Progenitor cell of endocrine pancreas (in vitro differentiated cells): ENCODE data around the gene NDRG2. TPM values are rescaled to one million over a fixed set of nuclear protein-coding genes. Genes with fewer than 3 reads are reported as not detected.

ENCODE experiments used
- DNase-seq: peaks from one replicate; pipeline ENCODE4 v3.0.0; 2021; ENCODE audit warnings: low spot score; ENCODE audit not compliant: unreplicated experiment
- H3K27ac Mint-ChIP-seq: 2 replicates; pipeline ENCODE4 v1.8.0; 2021; ENCODE audit warnings: mild to moderate bottlenecking, moderate library complexity, mixed read lengths
- H3K27me3 Mint-ChIP-seq: 2 replicates; pipeline ENCODE4 v1.8.0; 2021; ENCODE audit warnings: mixed read lengths
- H3K36me3 Mint-ChIP-seq: 2 replicates; pipeline ENCODE4 v1.8.0; 2022; ENCODE audit warnings: mixed read lengths; ENCODE audit not compliant: insufficient read depth
- H3K4me1 Mint-ChIP-seq: 2 replicates; pipeline ENCODE4 v1.8.0; 2021; ENCODE audit warnings: low read depth, mixed read lengths
- H3K4me3 Mint-ChIP-seq: 2 replicates; pipeline ENCODE4 v1.8.0; 2021; ENCODE audit warnings: low read depth, mild to moderate bottlenecking, moderate library complexity, mixed read lengths
- H3K9me3 Mint-ChIP-seq: 2 replicates; pipeline ENCODE4 v1.8.0; 2021; ENCODE audit warnings: low read depth, mixed read lengths
- total RNA-seq: library from RNA; stranded (reverse); gene quantifications from 2 replicates; pipeline ENCODE4 v1.2.1, GENCODE V29; 2021
- TF ChIP-seq, protein P1 (sequence below): fragments of 200-600 bp; sonication (generic); IDR thresholded peaks from one replicate; pipeline ENCODE4 v1.5.0; 2021; ENCODE audit warnings: antibody characterized with exemption, mild to moderate bottlenecking; ENCODE audit not compliant: unreplicated experiment

The NDRG2 gene
- total RNA-seq, 1 donor from 2014 or later = 61.5 TPM

DNA sequence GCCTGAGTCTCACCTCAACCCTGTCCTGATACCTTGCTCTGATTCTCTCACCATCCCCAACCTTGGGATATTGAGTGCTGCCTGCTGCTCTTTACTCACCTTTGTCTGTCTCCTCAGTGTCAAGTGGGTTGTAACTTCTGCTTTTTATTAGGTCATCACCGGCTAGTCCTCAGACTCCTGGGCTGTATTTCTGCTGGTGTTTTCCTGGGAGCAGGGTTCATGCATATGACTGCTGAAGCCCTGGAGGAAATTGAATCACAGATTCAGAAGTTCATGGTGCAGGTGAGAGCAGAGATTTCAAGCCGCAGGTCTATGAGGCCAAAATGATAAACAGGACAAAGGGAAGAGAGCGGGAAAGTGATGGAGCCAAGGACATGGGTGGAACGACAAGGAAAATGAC is 25.3 kb downstream of the NDRG2 start:
- no peak overlapping the region for H3K4me3 Mint-ChIP-seq
- peaks cover 3% of the 10 kb centered on the region for H3K27me3 Mint-ChIP-seq
- DNase-seq = no peak
- H3K9me3 Mint-ChIP-seq = no peaks in the 10 kb centered on the region
- TF ChIP-seq, protein P1, sequence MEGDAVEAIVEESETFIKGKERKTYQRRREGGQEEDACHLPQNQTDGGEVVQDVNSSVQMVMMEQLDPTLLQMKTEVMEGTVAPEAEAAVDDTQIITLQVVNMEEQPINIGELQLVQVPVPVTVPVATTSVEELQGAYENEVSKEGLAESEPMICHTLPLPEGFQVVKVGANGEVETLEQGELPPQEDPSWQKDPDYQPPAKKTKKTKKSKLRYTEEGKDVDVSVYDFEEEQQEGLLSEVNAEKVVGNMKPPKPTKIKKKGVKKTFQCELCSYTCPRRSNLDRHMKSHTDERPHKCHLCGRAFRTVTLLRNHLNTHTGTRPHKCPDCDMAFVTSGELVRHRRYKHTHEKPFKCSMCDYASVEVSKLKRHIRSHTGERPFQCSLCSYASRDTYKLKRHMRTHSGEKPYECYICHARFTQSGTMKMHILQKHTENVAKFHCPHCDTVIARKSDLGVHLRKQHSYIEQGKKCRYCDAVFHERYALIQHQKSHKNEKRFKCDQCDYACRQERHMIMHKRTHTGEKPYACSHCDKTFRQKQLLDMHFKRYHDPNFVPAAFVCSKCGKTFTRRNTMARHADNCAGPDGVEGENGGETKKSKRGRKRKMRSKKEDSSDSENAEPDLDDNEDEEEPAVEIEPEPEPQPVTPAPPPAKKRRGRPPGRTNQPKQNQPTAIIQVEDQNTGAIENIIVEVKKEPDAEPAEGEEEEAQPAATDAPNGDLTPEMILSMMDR = no peak
- peaks cover 11% of the 10 kb centered on the region for H3K36me3 Mint-ChIP-seq
- H3K4me1 Mint-ChIP-seq = peaks cover 30% of the 10 kb centered on the region
- no peak overlapping the region for H3K27ac Mint-ChIP-seq

GRCh38 chr14:20998674-20999366 is 26.0 kb downstream of the NDRG2 start, which contains the start of gene SLC39A2:
Gene SLC39A2, plus strand, starts transcription at chr14:20999293. Its CDS starts 154 bp downstream, at chr14:20999447.
- H3K27ac Mint-ChIP-seq = peak within 1 kb of the TSS; percentile 87
- DNase-seq = no peak
- H3K36me3 Mint-ChIP-seq = peaks cover 12% of the 10 kb centered on the region
- peaks cover 3% of the 10 kb centered on the region for H3K27me3 Mint-ChIP-seq
- peak within 1 kb of the TSS; percentile 4 for H3K4me3 Mint-ChIP-seq
- peaks cover 26% of the 10 kb centered on the region for H3K4me1 Mint-ChIP-seq
- TF ChIP-seq, protein P1 = no peak
- H3K9me3 Mint-ChIP-seq = no peaks in the 10 kb centered on the region

GRCh38 chr14:20998139-20998538 is 26.7 kb downstream of the NDRG2 start:
- Mint-ChIP-seq H3K4me3 (peak overlapping the region; percentile 4), H3K4me1 (peaks cover 25% of the 10 kb centered on the region), H3K27me3 (peaks cover 3% of the 10 kb centered on the region), H3K27ac (peak overlapping the region; percentile 87), H3K36me3 (peaks cover 14% of the 10 kb centered on the region), H3K9me3 (no peaks in the 10 kb centered on the region)
- DNase-seq = no peak
- TF ChIP-seq, protein P1 = no peak

DNA sequence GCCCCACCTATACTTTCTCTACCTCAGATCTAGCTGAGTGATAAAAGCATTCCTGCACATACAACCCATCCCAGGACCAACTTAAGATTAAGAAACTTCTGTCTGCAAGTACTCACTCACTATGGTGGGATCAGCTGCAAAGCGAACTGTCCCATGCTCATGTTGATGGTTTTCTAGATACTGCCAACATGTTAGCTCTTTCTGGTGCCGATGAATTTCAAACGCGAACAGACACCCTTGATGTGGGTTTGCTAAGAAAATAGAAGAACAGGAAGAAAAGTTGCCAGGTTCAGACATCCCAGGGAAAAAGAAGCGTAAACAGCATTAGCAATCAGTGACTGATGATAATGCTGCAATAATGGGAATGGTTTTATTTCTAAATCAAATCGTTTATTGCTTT is 27.3 kb downstream of the NDRG2 start:
- Mint-ChIP-seq H3K9me3 (no peaks in the 10 kb centered on the region), H3K27ac (peak overlapping the region; percentile 87), H3K4me3 (peak overlapping the region; percentile 35), H3K4me1 (peaks cover 20% of the 10 kb centered on the region), H3K36me3 (peaks cover 16% of the 10 kb centered on the region), H3K27me3 (peaks cover 3% of the 10 kb centered on the region)
- TF ChIP-seq, protein P1 = no peak
- DNase-seq = no peak

- DNase-seq = no peak
- Mint-ChIP-seq H3K27ac (peak overlapping the region; percentile 87), H3K4me3 (peak overlapping the region; percentile 35), H3K9me3 (no peaks in the 10 kb centered on the region), H3K36me3 (peaks cover 16% of the 10 kb centered on the region), H3K4me1 (peaks cover 19% of the 10 kb centered on the region), H3K27me3 (peaks cover 3% of the 10 kb centered on the region)
- TF ChIP-seq, protein P1 = no peak
Observed at GRCh38 chr14:20997115-20997514, 27.7 kb downstream of the NDRG2 start.
